GM13976 (cell line): ENCODE data around the gene SUSD4.

Source experiments
- DNase-seq: peaks from one replicate; pipeline ENCODE4 v3.0.0; 2012; ENCODE audit warnings: low spot score
- CTCF ChIP-seq: IDR thresholded peaks from 2 replicates; pipeline ENCODE4 v1.5.1; 2012; ENCODE audit warnings: borderline replicate concordance, mild to moderate bottlenecking; ENCODE audit not compliant: insufficient read depth; ENCODE audit errors: extremely low read depth, missing control alignments, control extremely low read depth
- in situ Hi-C: fragments of 300-500 bp; cut with MboI; formaldehyde crosslinking; loops from one replicate; pipeline ENCODE4 v1.12.0; 2022; ENCODE audit warnings: low sequenced_read_pairs, mixed read lengths, inconsistent platforms; ENCODE audit not compliant: unreplicated experiment

SUSD4 gene

DNA sequence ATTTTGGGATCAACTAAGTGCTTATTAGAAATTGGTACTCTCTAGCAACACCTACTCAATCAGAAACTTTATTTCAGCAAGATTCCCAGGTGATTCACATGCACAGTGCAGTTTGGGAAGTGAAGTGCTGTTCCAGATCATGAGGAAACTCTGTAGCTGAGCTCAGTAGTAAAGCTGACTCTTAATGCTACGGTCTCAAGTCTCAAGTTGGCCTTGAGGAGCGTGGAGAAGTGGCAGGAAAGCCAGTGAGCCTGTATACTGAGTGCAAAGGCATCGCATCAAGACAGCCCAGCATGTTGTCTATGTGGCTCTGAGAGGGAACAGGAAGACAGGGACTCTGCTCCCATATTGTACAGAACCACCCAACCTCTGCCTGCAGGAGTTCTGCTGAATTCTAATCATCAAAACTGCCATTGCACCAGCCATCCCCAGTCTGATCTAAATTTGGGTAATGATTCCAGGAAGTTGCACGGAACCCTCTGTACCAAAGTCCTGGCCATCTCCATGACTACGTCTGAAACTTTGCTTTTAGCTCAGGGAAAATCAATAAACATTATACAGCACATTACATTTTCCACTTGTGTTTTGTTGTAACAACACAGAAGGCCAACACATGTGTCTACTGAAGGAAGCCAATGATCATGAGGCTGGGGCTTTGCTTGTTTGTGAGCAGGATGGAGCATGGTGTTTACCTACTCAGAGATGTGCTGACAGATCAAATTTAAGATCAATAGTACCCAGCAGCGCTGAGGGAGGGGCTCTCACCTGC lies 115.8 kb downstream of the SUSD4 start:
- in situ Hi-C loops: no loop called here
- DNase-seq: no peak

GRCh38 chr1:223246476-223247112 lies 117.4 kb downstream of the SUSD4 start:
- DNase-seq: no peak
- no peak for TF ChIP-seq CTCF
- in situ Hi-C loops: no loop called here

More for the DNA sequence above, 115.8 kb downstream of the SUSD4 start:
- TF ChIP-seq CTCF: no peak

DNA sequence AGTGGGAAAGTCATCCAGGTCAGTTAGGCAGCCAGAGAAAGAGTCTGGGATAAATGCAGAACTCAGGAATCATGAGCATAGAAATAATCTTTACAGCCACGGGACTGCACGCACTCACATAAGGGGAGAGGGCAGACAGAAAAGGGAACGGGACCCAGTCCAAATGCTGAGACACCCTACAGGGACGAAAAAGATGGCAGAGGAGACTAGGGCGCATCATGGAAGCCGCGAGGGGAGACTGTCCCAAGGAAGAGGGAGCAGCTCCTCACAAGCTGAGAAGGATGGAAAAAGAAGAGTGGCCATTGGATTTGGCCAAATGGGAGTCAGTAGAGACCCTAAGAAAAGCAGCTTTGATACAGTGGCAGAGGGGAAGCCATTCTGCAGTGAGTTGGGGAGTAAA lies 118.0 kb downstream of the SUSD4 start:
- in situ Hi-C loops: no loop called here
- DNase-seq: no peak
- TF ChIP-seq CTCF: no peak

DNA sequence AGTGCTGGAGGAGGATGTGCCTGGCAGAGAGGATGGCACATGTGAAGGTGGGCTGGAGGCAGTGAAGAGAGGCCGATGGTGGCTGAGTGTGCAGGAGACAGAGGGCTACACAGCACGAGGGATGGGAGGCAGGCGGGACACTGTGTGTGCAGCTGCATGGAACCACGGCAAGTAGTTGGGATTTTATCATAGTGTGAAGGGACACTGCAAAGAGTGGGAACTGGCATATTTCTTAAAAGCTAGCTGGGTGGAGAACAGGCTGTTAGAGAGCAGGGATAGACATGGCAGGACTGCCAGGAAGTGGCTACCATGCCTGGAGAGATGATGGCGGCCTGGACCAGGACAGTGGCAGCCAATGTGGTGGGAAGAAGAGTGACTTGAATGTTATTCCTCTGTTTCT lies 118.6 kb downstream of the SUSD4 start:
- no peak for TF ChIP-seq CTCF

GRCh38 chr1:223244366-223245103 lies 119.4 kb downstream of the SUSD4 start:
- in situ Hi-C loops: no loop called here
- DNase-seq: peak; percentile 34
- TF ChIP-seq CTCF: no peak

More for the DNA sequence above, 118.6 kb downstream of the SUSD4 start:
- DNase-seq: no peak
- in situ Hi-C loops: no loop called here

DNA sequence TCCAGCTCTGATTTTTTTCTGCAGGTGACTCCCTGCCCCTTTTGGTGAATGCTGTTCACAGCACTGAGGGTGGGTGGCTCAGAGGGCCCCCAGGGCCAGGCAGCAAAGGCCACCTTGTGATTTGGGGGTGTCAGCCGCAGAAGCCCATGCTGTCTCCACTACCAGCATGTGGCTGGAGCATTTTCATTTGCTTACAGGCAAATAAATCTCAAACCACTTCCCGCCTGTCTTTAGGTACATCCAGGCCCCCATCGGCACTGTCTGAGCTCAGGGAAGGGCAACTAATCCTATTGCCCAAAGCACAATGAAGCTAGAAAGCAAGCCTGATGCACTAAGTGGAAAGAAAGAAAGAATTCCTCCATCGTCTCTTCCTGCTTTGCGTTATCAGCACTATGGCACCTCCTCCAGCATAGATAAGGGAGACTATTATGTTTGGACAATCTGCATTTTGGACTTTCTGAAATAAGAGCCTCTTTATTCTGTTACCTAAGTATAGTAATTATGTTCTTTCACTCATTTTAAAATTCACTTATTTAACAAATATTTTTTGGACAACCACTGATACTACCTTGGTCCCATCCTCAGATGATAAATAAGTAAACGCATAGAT lies 120.4 kb downstream of the SUSD4 start:
- TF ChIP-seq CTCF: no peak
- in situ Hi-C loops: no loop called here
- no peak for DNase-seq
